K562 (cell line): ENCODE measurements around the gene ZNF672. TPM values are rescaled to one million over a fixed set of nuclear protein-coding genes. Genes with fewer than 3 reads are reported as not detected.
"Not testable (repeated sequence)": the region's sequence is repeated elsewhere in the genome, so short reads cannot be mapped to it uniquely, and the experiment has no call there.

Experiments
- ATAC-seq: fragments of 200-7000 bp; cut with Tn5 transposase; 3 replicates; pipeline ENCODE4 v1.9.1; 2020; ENCODE audit warnings: moderate library complexity
- BruUV-seq: library from RNA; stranded (reverse); fragments of 400-500 nt; replicated peaks from 2 replicates; lab custom pipeline; 2021; lab: Mats Ljungman, UMichigan
- CTCF ChIA-PET: fragments of 300-600 bp; formaldehyde crosslinking; extraction: SDS; loops from one replicate; lab custom pipeline; 2021; ENCODE audit warnings: low intra/inter-chr PET ratio; lab: Yijun Ruan, JAX
- POLR2A ChIA-PET: fragments of 300-600, 350-650 bp; sonication (Branson Sonifier 250); formaldehyde crosslinking; extraction: SDS; loops from one replicate; lab custom pipeline; 2021; ENCODE audit warnings: antibody characterized with exemption, inconsistent platforms; lab: Yijun Ruan, JAX
- DNase-seq, 4 experiments: peaks; one replicate each; pipeline versions ENCODE4 v3.0.0 to v3.0.0-alpha.2; 2011 to 2018; ENCODE audit warnings: low spot score in 3 of 4, mixed read lengths in 3 of 4; ENCODE audit errors: extremely low read depth in 1 of 4
- FAIRE-seq: peaks from 2 replicates; lab custom pipeline; 2011; peaks lifted over from hg19 to GRCh38; lab: Jason Lieb, UNC
- H2AFZ ChIP-seq: 2 replicates; pipeline ENCODE4 v1.6.0; 2011; ENCODE audit warnings: low read depth, low read length, control low read depth, inconsistent platforms
- H3K27ac ChIP-seq: fragments of 200-600 bp; 3 replicates; pipeline ENCODE4 v1.8.0; 2011; ENCODE audit warnings: low read depth, mild to moderate bottlenecking, control low read depth, inconsistent platforms, low read length, moderate library complexity, mixed read lengths; ENCODE audit errors: extremely low read depth
- H3K27me3 ChIP-seq, 2 experiments: fragments of 300-600 bp in 1 of 2; 2 replicates in 1 of 2; 3 replicates in 1 of 2; pipeline versions ENCODE4 v1.6.0 to v1.8.0; 2011; ENCODE audit warnings: inconsistent platforms in 2 of 2, low read length in 2 of 2, mild to moderate bottlenecking in 1 of 2, mixed read lengths in 1 of 2, moderate library complexity in 1 of 2; ENCODE audit not compliant: control insufficient read depth in 2 of 2, insufficient read depth in 2 of 2
- H3K36me3 ChIP-seq: fragments of 300-600 bp; 3 replicates; pipeline ENCODE4 v1.8.0; 2011; ENCODE audit warnings: mild to moderate bottlenecking, low read length, inconsistent platforms; ENCODE audit not compliant: control insufficient read depth, insufficient read depth
- H3K4me1 ChIP-seq, 2 experiments: fragments of 200-600 bp in 1 of 2; replicated peaks in 1 of 2; 2 replicates in 1 of 2; 3 replicates in 1 of 2; pipeline versions ENCODE4 v1.5.1 to v1.8.0; 2011; ENCODE audit warnings: inconsistent platforms in 2 of 2, low read length in 2 of 2, mild to moderate bottlenecking in 1 of 2, mixed read lengths in 1 of 2, moderate library complexity in 1 of 2; ENCODE audit not compliant: control insufficient read depth in 2 of 2, insufficient read depth in 2 of 2
- H3K4me2 ChIP-seq: 2 replicates; pipeline ENCODE4 v1.6.1; 2011; ENCODE audit warnings: low read length, control low read depth, inconsistent platforms, mixed read lengths; ENCODE audit not compliant: insufficient read depth
- H3K4me3 ChIP-seq: fragments of 200-600 bp; sonication (generic), shearing (Covaris generic); 2 replicates; pipeline ENCODE4 v1.5.1; 2016; ENCODE audit warnings: control low read depth, inconsistent platforms
- H3K79me2 ChIP-seq: fragments of 200-600 bp; 3 replicates; pipeline ENCODE4 v1.8.0; 2011; ENCODE audit warnings: low read length, inconsistent platforms; ENCODE audit not compliant: control insufficient read depth, insufficient read depth
- H3K9ac ChIP-seq, 2 experiments: 2 replicates each; pipeline versions ENCODE4 v1.6.0 to v1.6.1; 2011; ENCODE audit warnings: low read depth in 2 of 2, low read length in 2 of 2, control low read depth in 1 of 2, inconsistent platforms in 1 of 2, mild to moderate bottlenecking in 1 of 2, mixed read lengths in 1 of 2; ENCODE audit not compliant: insufficient read depth in 1 of 2
- H3K9me1 ChIP-seq: one replicate; pipeline ENCODE4 v1.6.0; 2011; ENCODE audit warnings: inconsistent platforms, mild to moderate bottlenecking, low read length, moderate library complexity; ENCODE audit not compliant: control insufficient read depth, insufficient read depth
- H3K9me3 ChIP-seq: replicated peaks from 2 replicates; pipeline ENCODE4 v1.5.1; 2011; ENCODE audit warnings: low read depth, low read length, inconsistent platforms; ENCODE audit not compliant: control insufficient read depth, insufficient read depth
- H4K20me1 ChIP-seq: replicated peaks from 2 replicates; pipeline ENCODE4 v1.6.1; 2011; ENCODE audit warnings: low read length, inconsistent platforms, mixed read lengths; ENCODE audit not compliant: control insufficient read depth, insufficient read depth
- AFF4 ChIP-seq: sonication (generic); formaldehyde crosslinking; IDR thresholded peaks from 2 replicates; pipeline ENCODE4 v1.8.0; 2023; ENCODE audit warnings: mild to moderate bottlenecking, missing genetic modification reagents
- CHCHD3 ChIP-seq: fragments of 250-450 bp; sonication (Bioruptor Pico); IDR thresholded peaks from 2 replicates; pipeline ENCODE4 v2.1.2; 2022; ENCODE audit warnings: mild to moderate bottlenecking
- FIP1L1 ChIP-seq: fragments of 200-400 bp; formaldehyde crosslinking; IDR thresholded peaks from 2 replicates; pipeline ENCODE4 v1.6.1; 2018; ENCODE audit warnings: mild to moderate bottlenecking, low read depth, low read length; ENCODE audit not compliant: poor library complexity, severe bottlenecking
- MCM3 ChIP-seq: fragments of 450-650 bp; IDR thresholded peaks from 2 replicates; pipeline ENCODE4 v1.6.1; 2016
- MNT ChIP-seq, 2 experiments: fragments of 450-650 bp; conservative IDR thresholded peaks; 2 replicates each; pipeline ENCODE4 v1.6.1; 2017; ENCODE audit warnings: mild to moderate bottlenecking in 2 of 2, moderate library complexity in 2 of 2
- RBFOX2 ChIP-seq: fragments of 200-400 bp; formaldehyde crosslinking; IDR thresholded peaks from 2 replicates; pipeline ENCODE4 v1.6.1; 2017; ENCODE audit warnings: low read depth, mild to moderate bottlenecking, low read length, moderate library complexity
- ZNF133 ChIP-seq: fragments of 250-450 bp; sonication (Bioruptor Pico); IDR thresholded peaks from 2 replicates; pipeline ENCODE4 v1.4.0; 2020; ENCODE audit warnings: mild to moderate bottlenecking
- ZNF311 ChIP-seq: fragments of 250-450 bp; sonication (Bioruptor Pico); IDR thresholded peaks from 2 replicates; pipeline ENCODE4 v1.4.0; 2020; ENCODE audit warnings: mild to moderate bottlenecking, moderate library complexity
- WGBS: fragments of 100-300 bp; shearing (Covaris generic); methylation state at CpG from one replicate; pipeline ENCODE4 v1.1.6; 2016; ENCODE audit warnings: low coverage, mixed read lengths; ENCODE audit not compliant: insufficient coverage; ENCODE audit errors: missing lambda C conversion rate; 5-methylcytosine and 5-hydroxymethylcytosine counted together
- in situ Hi-C: fragments of 300-500 bp; cut with MboI; formaldehyde crosslinking; loops from 4 replicates; pipeline ENCODE4 v1.15.0; 2018; ENCODE audit warnings: inconsistent platforms, mixed read lengths
- intact Hi-C: fragments of 100-400 bp; cut with micrococcal nuclease; formaldehyde crosslinking; loops from 2 replicates; pipeline ENCODE4 v1.14.2; 2022
- polyA plus RNA-seq, 8 experiments: library from polyadenylated mRNA; depleted of rRNA in 4 of 8; stranded (reverse) in 5 of 8; unstranded in 3 of 8; fragments of >200 nt; fragmentation: Nextera tagmentation in 2 of 8; fragmentation: Illumina TruSeq in 1 of 8; extraction: Ambion mirVana in 2 of 8; extraction: Trizol in 1 of 8; gene quantifications; 2 replicates each; pipeline versions ENCODE4 v1.2.1 to v1.2.3, GENCODE V29; 2011 to 2014; ENCODE audit warnings: inconsistent platforms in 1 of 8, missing spikeins in 1 of 8
- total RNA-seq, 7 experiments: library from RNA; depleted of rRNA in 6 of 7; stranded (reverse); fragments of >200 nt in 6 of 7; fragmentation: Illumina TruSeq in 2 of 7; extraction: Trizol in 2 of 7; gene quantifications; 2 replicates each; pipeline versions ENCODE4 v1.2.1 to v1.2.3, GENCODE V29; 2011 to 2021; ENCODE audit warnings: low replicate concordance in 1 of 7
- TF ChIP-seq, protein P1 (sequence below): fragments of 450-650 bp; formaldehyde crosslinking; IDR thresholded peaks from 2 replicates; pipeline ENCODE4 v1.4.0; 2022; ENCODE audit warnings: missing genetic modification characterization
- TF ChIP-seq, protein P2 (sequence below): sonication (generic); formaldehyde crosslinking; IDR thresholded peaks from 2 replicates; pipeline ENCODE4 v1.8.1; 2023; ENCODE audit warnings: mild to moderate bottlenecking, missing genetic modification reagents, moderate library complexity
- TF ChIP-seq, protein P3 (sequence below): fragments of 200-800 bp; sonication (Bioruptor generic); IDR thresholded peaks from 2 replicates; pipeline ENCODE4 v1.6.1; 2017; ENCODE audit warnings: missing genetic modification characterization, missing compliant biosample characterization
- TF ChIP-seq, protein P4 (sequence below): sonication (generic); formaldehyde crosslinking; IDR thresholded peaks from 2 replicates; pipeline ENCODE4 v1.9.0; 2022; ENCODE audit warnings: mild to moderate bottlenecking, missing genetic modification reagents

The ZNF672 gene
- total and polyA plus RNA-seq, 9 of the 15 experiments (the other 6 are each of a cell fraction or from before 2014, with no cell fraction given) = 1.9 to 57.9 (median 24.1) TPM

DNA sequence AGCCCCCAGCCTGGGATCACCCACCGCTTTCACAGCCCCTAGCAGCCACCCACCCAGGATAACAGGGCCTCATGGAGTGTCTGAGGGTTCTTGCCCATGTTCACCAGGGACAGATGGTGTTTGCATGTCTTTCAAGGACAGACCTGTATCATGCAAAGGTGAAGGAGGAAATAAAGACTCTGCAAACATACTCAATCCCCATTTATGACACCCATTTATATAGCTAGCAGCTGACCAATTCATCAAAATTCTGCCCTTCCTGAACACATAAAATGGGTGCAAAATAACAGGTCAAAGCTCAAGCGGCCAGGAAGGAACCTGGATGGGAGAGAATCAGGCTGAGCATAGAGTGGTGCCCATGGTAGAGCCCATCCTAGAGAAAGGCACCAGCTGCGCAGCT, 49.7 kb upstream of the ZNF672 start (continued):
- TF ChIP-seq AFF4 (no peak), FIP1L1 (no peak), MCM3 (no peak), ZNF133 (CRISPR knock-in tag) (no peak), CHCHD3 (CRISPR knock-in tag) (no peak), MNT (conservative IDR thresholded peaks at IDR 0.05) (no peak), ZNF311 (CRISPR knock-in tag) (no peak), RBFOX2 (no peak)
- TF ChIP-seq, protein P1, sequence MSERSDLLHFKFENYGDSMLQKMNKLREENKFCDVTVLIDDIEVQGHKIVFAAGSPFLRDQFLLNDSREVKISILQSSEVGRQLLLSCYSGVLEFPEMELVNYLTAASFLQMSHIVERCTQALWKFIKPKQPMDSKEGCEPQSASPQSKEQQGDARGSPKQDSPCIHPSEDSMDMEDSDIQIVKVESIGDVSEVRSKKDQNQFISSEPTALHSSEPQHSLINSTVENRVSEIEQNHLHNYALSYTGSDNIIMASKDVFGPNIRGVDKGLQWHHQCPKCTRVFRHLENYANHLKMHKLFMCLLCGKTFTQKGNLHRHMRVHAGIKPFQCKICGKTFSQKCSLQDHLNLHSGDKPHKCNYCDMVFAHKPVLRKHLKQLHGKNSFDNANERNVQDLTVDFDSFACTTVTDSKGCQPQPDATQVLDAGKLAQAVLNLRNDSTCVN (CRISPR knock-in tag) = no peak
- TF ChIP-seq, protein P2, sequence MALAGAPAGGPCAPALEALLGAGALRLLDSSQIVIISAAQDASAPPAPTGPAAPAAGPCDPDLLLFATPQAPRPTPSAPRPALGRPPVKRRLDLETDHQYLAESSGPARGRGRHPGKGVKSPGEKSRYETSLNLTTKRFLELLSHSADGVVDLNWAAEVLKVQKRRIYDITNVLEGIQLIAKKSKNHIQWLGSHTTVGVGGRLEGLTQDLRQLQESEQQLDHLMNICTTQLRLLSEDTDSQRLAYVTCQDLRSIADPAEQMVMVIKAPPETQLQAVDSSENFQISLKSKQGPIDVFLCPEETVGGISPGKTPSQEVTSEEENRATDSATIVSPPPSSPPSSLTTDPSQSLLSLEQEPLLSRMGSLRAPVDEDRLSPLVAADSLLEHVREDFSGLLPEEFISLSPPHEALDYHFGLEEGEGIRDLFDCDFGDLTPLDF = no peak
- TF ChIP-seq, protein P3, sequence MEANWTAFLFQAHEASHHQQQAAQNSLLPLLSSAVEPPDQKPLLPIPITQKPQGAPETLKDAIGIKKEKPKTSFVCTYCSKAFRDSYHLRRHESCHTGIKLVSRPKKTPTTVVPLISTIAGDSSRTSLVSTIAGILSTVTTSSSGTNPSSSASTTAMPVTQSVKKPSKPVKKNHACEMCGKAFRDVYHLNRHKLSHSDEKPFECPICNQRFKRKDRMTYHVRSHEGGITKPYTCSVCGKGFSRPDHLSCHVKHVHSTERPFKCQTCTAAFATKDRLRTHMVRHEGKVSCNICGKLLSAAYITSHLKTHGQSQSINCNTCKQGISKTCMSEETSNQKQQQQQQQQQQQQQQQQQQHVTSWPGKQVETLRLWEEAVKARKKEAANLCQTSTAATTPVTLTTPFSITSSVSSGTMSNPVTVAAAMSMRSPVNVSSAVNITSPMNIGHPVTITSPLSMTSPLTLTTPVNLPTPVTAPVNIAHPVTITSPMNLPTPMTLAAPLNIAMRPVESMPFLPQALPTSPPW (CRISPR knock-in tag) = no peak
- TF ChIP-seq, protein P4, sequence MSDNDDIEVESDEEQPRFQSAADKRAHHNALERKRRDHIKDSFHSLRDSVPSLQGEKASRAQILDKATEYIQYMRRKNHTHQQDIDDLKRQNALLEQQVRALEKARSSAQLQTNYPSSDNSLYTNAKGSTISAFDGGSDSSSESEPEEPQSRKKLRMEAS (CRISPR knock-in tag) = no peak

- H4K20me1 ChIP-seq, H2AFZ ChIP-seq, CTCF ChIA-PET, H3K27ac ChIP-seq, H3K9me3 ChIP-seq, POLR2A ChIA-PET, H3K4me2 ChIP-seq, DNase-seq, H3K4me1 ChIP-seq, H3K27me3 ChIP-seq, H3K9me1 ChIP-seq, H3K79me2 ChIP-seq, intact Hi-C loops, H3K9ac ChIP-seq, H3K4me3 ChIP-seq, FAIRE-seq, H3K36me3 ChIP-seq, ATAC-seq, in situ Hi-C loops, BruUV-seq: not testable (repeated sequence)
- WGBS = 3% methylated on average over 2 of the region's 2 CpGs
Measured at GRCh38 chr1:248789337-248789736, 48.7 kb upstream of the ZNF672 start.
